Activated CD4-positive, alpha-beta memory T cell treated with anti-CD3 and anti-CD28 coated beads, Interleukin-2, amount 10 ng/mL, durations not matched to agents 7 days and 5 days (primary cell): ENCODE measurements around the gene KRT38. TPM values are rescaled to one million over a fixed set of nuclear protein-coding genes. Genes with fewer than 3 reads are reported as not detected.

Experiments used
- CTCF ChIA-PET: fragments of 350-600 bp; sonication (Branson Sonifier 250); formaldehyde crosslinking; loops from one replicate; lab custom pipeline; 2021; ENCODE audit warnings: antibody characterized with exemption, inconsistent platforms; lab: Charles Lee
- POLR2A ChIA-PET: fragments of 350-600 bp; sonication (Branson Sonifier 250); formaldehyde crosslinking; loops from one replicate; lab custom pipeline; 2021; ENCODE audit warnings: antibody characterized with exemption; lab: Charles Lee
- DNase-seq: peaks from one replicate; pipeline ENCODE4 v3.0.0-alpha.2; 2020
- H3K27ac Mint-ChIP-seq: one replicate; pipeline ENCODE4 v1.8.0; 2021; ENCODE audit warnings: mild to moderate bottlenecking, mixed read lengths
- H3K27me3 Mint-ChIP-seq: one replicate; pipeline ENCODE4 v1.8.0; 2021; ENCODE audit warnings: mixed read lengths
- H3K36me3 Mint-ChIP-seq: one replicate; pipeline ENCODE4 v1.8.0; 2021; ENCODE audit warnings: low read depth, mixed read lengths
- H3K4me1 Mint-ChIP-seq: one replicate; pipeline ENCODE4 v1.8.0; 2021; ENCODE audit warnings: mixed read lengths
- H3K4me3 Mint-ChIP-seq: one replicate; pipeline ENCODE4 v1.8.0; 2021; ENCODE audit warnings: mild to moderate bottlenecking, mixed read lengths
- H3K9me3 Mint-ChIP-seq: one replicate; pipeline ENCODE4 v1.8.0; 2021; ENCODE audit warnings: mixed read lengths
- total RNA-seq, 2 experiments: library from RNA; stranded (reverse); gene quantifications; one replicate each; pipeline ENCODE4 v1.2.3, GENCODE V29; 2021

KRT38 gene
- total RNA-seq, 2 experiments from 2014 or later: not detected

DNA sequence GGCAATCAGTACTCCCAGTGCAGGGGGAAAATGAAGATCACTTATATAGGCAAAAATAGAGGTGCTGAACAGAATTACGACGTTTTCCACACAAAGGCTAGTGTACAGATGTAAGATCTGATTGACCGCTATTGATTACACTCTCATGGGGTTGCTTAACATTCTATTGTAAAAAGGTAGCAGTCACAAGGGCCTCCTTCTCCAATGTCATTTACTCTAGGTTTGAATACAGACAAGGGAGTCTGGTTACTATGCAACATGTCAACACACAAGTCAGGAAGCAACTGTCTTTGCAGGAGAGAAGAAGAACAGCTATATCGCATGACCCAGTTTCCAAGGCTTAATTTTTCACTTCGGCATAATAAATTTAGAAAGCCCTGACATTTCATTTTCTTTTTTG lies 24.3 kb downstream of the KRT38 start:
- no peaks in the 10 kb centered on the region for H3K36me3 Mint-ChIP-seq
- H3K27ac Mint-ChIP-seq: no peak overlapping the region
- CTCF ChIA-PET: interaction anchor here (1.2 kb wide), 1 partner anchor 12 kb away, joined by 3 read pairs; no protein-coding TSS in a partner anchor
- H3K9me3 Mint-ChIP-seq: no peaks in the 10 kb centered on the region
- H3K4me3 Mint-ChIP-seq: no peak overlapping the region
- DNase-seq: no peak
- no peaks in the 10 kb centered on the region for H3K4me1 Mint-ChIP-seq
- no peaks in the 10 kb centered on the region for H3K27me3 Mint-ChIP-seq
- POLR2A ChIA-PET: no interaction called here

DNA sequence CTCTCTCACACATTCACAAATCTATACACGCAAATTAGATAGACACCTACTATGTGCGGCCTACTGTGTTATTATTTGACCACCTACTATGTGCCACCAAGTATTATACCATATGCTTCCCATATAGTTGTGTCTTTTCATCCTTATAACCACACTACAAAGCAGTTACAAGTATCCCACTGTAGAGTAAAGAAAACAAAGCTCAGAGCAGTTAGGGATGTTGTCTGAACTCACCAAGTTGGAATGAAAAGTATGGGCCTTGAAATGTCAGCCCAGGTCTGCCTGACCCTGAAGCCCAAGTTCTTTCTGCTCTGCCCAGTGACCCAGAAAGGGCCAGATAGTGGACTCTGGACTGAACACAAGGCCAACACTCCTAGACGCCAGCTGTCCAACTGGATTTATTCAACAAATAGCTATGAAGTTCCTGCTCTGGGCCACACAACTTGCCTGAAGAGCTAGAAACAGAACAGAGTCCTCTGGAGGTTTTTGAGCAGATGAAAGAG lies 24.9 kb downstream of the KRT38 start:
- Mint-ChIP-seq H3K27me3 (no peaks in the 10 kb centered on the region), H3K27ac (no peak overlapping the region), H3K36me3 (no peaks in the 10 kb centered on the region), H3K9me3 (no peaks in the 10 kb centered on the region), H3K4me1 (no peaks in the 10 kb centered on the region), H3K4me3 (no peak overlapping the region)
- DNase-seq: no peak
- ChIA-PET CTCF (interaction anchor here (1.2 kb wide), 1 partner anchor 11 kb away, joined by 3 read pairs; no protein-coding TSS in a partner anchor), POLR2A (no interaction called here)

DNA sequence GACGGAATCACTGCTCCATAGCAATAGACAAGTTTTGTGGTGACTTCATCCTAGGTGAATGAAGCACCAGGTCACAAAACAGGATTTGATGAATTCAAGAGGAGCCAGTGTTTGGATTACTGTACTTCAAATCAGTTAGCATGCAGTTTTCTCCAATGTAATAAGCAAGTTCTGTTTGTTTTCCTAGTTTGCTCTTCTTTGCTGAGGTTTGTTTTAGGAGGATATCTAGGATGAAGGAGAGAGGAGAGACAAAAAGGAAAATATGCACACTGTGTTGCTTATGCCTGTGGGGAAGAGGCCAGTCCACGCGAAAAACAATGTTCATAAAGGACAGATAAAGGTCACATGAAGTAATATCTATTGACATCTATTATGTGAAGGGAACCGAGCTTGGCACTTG lies 25.4 kb downstream of the KRT38 start:
- Mint-ChIP-seq H3K36me3 (no peaks in the 10 kb centered on the region), H3K27ac (no peak overlapping the region), H3K9me3 (no peaks in the 10 kb centered on the region), H3K27me3 (no peaks in the 10 kb centered on the region), H3K4me1 (no peaks in the 10 kb centered on the region), H3K4me3 (no peak overlapping the region)
- POLR2A ChIA-PET: no interaction called here
- DNase-seq: no peak
- CTCF ChIA-PET: interaction anchor here (1.2 kb wide), 1 partner anchor 11 kb away, joined by 3 read pairs; no protein-coding TSS in a partner anchor

DNA sequence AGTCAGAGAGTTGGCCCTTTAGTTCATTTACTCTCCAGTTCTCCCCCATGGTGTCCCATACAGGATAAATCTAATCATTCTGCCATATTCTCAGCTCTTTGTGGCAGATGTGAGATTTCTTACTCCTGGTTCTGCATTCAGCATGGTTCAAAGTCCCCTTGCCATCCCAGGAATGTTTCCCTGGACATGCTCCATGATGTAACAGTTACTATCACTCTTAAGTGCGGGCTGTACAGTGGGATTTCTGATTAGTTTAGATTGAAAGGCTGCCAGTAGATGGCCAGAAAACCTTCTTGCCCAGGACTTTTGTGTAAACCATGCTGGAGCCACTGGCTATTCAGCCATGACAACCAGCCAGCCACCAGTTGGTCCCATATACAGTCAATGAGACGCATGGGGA lies 26.8 kb downstream of the KRT38 start:
- Mint-ChIP-seq H3K27ac (no peak overlapping the region), H3K36me3 (no peaks in the 10 kb centered on the region), H3K4me3 (no peak overlapping the region), H3K9me3 (no peaks in the 10 kb centered on the region), H3K27me3 (no peaks in the 10 kb centered on the region), H3K4me1 (peaks cover 3% of the 10 kb centered on the region)
- ChIA-PET CTCF (no interaction called here), POLR2A (interaction anchor here (1.1 kb wide), 1 partner anchor 10 kb away, joined by 4 read pairs; no protein-coding TSS in a partner anchor)
- DNase-seq: no peak

DNA sequence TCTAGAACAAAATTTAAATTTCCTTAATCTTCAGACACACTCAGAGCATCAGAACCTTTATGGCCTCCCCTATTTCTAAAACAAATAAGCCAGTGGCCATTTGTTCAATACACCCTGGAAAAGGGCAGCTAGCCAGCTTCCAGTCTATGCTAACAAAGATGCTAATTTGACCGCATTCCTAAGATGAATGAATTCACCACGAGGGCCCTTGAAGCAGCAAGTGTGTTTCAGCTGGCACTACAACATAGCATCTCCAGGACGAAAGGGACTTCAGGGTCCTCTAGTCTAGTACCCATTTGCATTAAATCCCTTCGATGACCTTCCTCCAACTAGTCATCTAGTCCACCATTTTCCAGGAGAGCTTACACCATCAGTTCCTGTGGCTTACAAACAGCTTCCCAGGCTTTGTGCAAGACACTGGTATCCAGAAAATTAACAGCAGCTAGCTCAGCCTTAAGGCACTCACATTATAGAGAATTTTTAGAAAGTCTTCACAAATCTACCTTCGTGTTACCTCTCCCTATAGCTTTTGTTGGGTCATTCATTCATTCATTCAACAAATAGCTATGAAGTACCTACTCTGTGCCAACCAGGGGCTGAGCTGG lies 27.3 kb downstream of the KRT38 start:
- H3K4me1 Mint-ChIP-seq: peaks cover 6% of the 10 kb centered on the region
- no peak for DNase-seq
- ChIA-PET CTCF (no interaction called here), POLR2A (interaction anchor here (1.1 kb wide), 1 partner anchor 10 kb away, joined by 4 read pairs; no protein-coding TSS in a partner anchor)
- no peaks in the 10 kb centered on the region for H3K9me3 Mint-ChIP-seq
- no peak overlapping the region for H3K27ac Mint-ChIP-seq
- no peaks in the 10 kb centered on the region for H3K27me3 Mint-ChIP-seq
- no peaks in the 10 kb centered on the region for H3K36me3 Mint-ChIP-seq
- H3K4me3 Mint-ChIP-seq: no peak overlapping the region

DNA sequence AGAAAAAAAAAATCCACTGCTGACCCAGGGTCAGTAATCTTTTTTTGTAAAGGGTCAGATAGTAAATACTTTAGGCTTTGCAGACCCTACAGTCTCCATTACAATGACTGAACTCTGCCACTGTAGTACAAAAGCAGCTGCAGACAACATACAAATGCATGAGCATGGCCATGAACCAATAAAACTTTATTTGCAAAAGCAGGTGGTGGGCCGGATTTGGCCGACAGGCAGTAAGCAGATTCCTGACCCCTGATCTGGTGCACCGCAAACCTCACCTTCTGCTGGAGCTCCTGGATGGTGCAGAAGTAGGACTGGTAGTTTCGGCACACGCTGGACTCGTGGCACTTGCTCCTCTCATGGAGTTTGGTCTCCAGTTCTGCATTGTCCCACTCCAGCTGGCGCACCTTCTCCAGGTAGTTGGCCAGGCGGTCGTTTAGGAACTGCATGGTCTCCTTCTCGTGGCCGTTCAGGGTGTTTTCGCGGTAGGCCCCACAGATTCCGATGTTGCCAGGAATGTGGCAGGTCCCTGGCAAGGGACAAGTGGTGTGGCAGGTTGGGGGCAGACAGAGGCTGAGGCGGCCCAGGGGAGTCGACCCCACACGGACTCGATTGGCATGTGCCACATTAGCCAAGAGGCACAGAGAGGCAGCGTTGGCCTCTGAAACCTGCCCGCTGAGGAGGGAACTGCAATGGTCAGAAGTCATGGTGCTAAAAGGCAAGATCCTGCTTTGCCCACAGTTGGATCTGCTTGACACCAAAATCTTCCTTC lies 29.5 kb downstream of the KRT38 start:
- H3K27me3 Mint-ChIP-seq: no peaks in the 10 kb centered on the region

DNA sequence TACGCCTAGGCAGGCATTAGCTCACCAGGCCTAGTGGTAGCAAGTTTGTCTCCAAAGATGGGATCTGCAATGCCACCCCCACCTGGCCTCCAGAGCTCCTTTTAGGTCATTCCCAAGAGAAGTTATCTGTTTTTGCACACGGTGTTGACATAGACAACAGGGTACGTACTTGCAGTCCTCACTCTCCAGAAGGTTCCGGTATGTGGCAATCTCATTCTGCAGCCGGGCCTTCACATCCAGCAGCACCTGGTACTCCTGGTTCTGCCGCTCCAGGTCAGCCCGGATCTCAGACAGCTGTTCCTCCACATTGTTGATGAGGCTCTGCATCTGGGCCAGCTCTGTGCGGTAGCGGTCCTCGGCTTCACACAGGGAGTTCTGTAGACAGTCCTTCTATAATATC lies 33.6 kb downstream of the KRT38 start:
- Mint-ChIP-seq H3K27ac (no peak overlapping the region), H3K27me3 (no peaks in the 10 kb centered on the region), H3K4me1 (peaks cover 36% of the 10 kb centered on the region), H3K4me3 (no peak overlapping the region), H3K36me3 (no peaks in the 10 kb centered on the region), H3K9me3 (no peaks in the 10 kb centered on the region)
- no peak for DNase-seq
- ChIA-PET POLR2A (no interaction called here), CTCF (interaction anchor here (0.8 kb wide), 1 partner anchor 86 kb away, joined by 3 read pairs; no protein-coding TSS in a partner anchor)

More for the DNA sequence above, 29.5 kb downstream of the KRT38 start:
- ChIA-PET POLR2A (no interaction called here), CTCF (interaction anchor here (1.1 kb wide), 1 partner anchor 254 kb away, joined by 3 read pairs; no protein-coding TSS in a partner anchor)
- Mint-ChIP-seq H3K9me3 (no peaks in the 10 kb centered on the region), H3K36me3 (no peaks in the 10 kb centered on the region), H3K27ac (no peak overlapping the region), H3K4me1 (peaks cover 6% of the 10 kb centered on the region), H3K4me3 (no peak overlapping the region)
- no peak for DNase-seq

DNA sequence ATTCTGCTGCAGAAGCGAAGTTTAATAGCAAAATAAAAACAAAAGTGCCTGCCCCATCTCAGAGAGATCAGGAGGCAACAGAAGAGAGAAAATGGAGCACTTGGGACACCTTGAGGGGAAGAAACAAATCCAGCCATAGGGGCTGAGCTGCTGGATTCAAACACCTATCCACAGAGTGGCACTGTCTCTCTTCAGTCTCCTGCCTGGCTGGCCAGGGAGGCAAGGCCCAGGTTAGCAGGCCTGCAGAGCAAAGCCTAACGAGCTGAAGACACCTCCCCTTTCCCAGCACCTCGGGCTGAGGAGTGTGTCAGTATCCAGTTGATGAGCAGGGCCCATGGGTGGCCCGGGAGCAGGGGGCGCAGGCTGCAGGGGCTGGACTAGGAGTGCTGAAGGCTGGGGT lies 34.6 kb downstream of the KRT38 start:
- H3K4me1 Mint-ChIP-seq: peaks cover 41% of the 10 kb centered on the region
- DNase-seq: no peak
- H3K4me3 Mint-ChIP-seq: no peak overlapping the region
- no peak overlapping the region for H3K27ac Mint-ChIP-seq
- H3K36me3 Mint-ChIP-seq: no peaks in the 10 kb centered on the region
- no peaks in the 10 kb centered on the region for H3K9me3 Mint-ChIP-seq
- POLR2A ChIA-PET: no interaction called here
- CTCF ChIA-PET: interaction anchor here (0.9 kb wide), 1 partner anchor 256 kb away, joined by 3 read pairs; no protein-coding TSS in a partner anchor
- no peaks in the 10 kb centered on the region for H3K27me3 Mint-ChIP-seq

DNA sequence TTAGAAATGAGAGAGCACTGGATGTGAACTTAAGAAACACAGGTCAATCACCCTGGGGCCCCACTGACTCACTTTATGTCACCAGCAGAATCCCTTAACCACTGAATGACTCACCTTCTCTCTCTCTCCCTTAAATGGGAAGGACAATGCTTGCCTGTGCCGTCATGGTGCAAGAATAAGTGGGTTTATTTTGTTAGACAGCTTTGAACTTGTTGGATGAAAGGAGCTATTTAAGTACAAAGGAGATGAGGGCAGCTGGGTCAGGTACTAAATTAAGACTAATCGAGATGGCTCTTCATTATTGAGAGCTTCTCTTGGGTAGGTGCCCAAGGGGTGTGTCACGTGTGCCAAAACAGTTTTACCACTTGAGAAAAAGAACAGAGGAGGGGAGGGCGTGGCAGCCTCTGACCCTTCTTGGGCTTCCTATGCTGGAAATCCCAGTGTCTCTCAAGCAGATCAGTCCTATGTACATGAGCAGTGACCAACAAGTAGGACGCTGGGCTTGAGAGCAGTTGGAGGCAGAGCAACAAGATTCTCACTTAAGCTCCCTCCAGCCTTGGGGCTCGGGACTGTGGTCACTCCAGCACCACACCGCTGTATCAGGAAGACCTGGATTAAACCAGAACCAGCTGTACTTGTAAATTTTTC lies 36.6 kb downstream of the KRT38 start:
- peaks cover 43% of the 10 kb centered on the region for H3K4me1 Mint-ChIP-seq
- ChIA-PET CTCF (interaction anchor here (1.0 to 1.4 kb wide), 5 partner anchors 12 to 259 kb away, joined by 3 to 4 read pairs (median 4); no protein-coding TSS in a partner anchor), POLR2A (interaction anchor here (0.9 to 1.8 kb wide), 4 partner anchors 10 to 285 kb away, joined by 3 to 5 read pairs (median 4); partner anchors contain the start of gene EIF1)

DNA sequence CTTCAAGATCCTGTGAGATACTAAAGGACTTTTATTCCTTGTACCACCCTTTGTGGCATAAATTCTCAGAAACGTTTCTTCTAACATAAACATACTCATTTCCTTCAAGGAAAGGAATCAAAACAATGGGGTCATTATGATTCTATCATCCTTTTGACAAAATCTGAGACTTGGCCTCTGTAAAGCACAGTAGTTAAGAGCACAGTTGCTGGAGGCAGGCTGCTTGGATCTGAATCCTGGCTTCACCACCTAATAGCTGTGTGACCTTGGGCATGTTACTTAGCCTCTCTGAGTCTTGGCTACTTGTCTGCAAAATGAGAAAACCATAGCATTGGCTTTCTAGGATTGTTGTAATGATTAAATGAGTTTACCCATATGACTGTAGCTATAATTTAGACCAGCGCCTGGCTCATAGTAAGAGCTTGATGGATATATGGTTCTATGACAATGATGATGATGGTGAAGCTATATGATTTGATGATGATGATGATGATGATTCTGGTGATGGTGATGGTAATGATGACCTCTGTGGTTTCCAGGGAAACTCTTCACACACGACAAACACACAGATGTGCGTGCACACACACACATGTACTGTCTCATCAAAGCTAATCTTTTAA lies 37.3 kb downstream of the KRT38 start:
- H3K27ac Mint-ChIP-seq: peak overlapping the region; percentile 71
- ChIA-PET CTCF (interaction anchor here (1.0 to 1.4 kb wide), 4 partner anchors 14 to 259 kb away, joined by 3 to 4 read pairs (median 4); no protein-coding TSS in a partner anchor), POLR2A (interaction anchor here (0.9 to 1.8 kb wide), 4 partner anchors 10 to 285 kb away, joined by 3 to 5 read pairs (median 4); partner anchors contain the start of gene EIF1)
- H3K4me3 Mint-ChIP-seq: no peak overlapping the region
- H3K36me3 Mint-ChIP-seq: no peaks in the 10 kb centered on the region
- H3K9me3 Mint-ChIP-seq: no peaks in the 10 kb centered on the region
- H3K4me1 Mint-ChIP-seq: peaks cover 39% of the 10 kb centered on the region
- no peak for DNase-seq
- no peaks in the 10 kb centered on the region for H3K27me3 Mint-ChIP-seq

More for the DNA sequence above, 36.6 kb downstream of the KRT38 start:
- Mint-ChIP-seq H3K27ac (peak overlapping the region; percentile 71), H3K27me3 (no peaks in the 10 kb centered on the region), H3K36me3 (no peaks in the 10 kb centered on the region), H3K9me3 (no peaks in the 10 kb centered on the region), H3K4me3 (no peak overlapping the region)
- peak; percentile 59 for DNase-seq

DNA sequence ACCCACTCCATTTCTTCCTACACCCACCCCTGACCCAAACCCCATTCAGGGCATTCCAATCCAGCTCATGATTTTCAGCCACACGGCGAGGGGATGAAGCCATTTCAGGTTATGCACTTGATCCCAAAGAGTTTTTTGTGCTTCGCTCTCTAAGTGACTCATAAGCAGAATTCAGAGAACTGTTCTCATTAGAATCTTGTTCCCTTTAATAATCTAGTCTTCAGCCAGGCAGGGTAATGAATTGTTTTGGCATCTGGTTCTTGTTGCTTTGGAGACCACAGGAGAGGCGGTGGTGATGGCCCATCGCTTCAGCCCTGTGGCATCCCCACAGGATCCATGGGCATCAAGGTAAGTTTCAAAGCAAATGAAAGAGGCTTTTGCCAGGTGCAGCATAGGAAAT lies 38.6 kb downstream of the KRT38 start:
- no peak overlapping the region for H3K4me3 Mint-ChIP-seq
- no peaks in the 10 kb centered on the region for H3K36me3 Mint-ChIP-seq
- peak overlapping the region; percentile 71 for H3K27ac Mint-ChIP-seq
- CTCF ChIA-PET: no interaction called here
- POLR2A ChIA-PET: no interaction called here
- peaks cover 39% of the 10 kb centered on the region for H3K4me1 Mint-ChIP-seq
- no peaks in the 10 kb centered on the region for H3K9me3 Mint-ChIP-seq
- no peaks in the 10 kb centered on the region for H3K27me3 Mint-ChIP-seq
- no peak for DNase-seq

DNA sequence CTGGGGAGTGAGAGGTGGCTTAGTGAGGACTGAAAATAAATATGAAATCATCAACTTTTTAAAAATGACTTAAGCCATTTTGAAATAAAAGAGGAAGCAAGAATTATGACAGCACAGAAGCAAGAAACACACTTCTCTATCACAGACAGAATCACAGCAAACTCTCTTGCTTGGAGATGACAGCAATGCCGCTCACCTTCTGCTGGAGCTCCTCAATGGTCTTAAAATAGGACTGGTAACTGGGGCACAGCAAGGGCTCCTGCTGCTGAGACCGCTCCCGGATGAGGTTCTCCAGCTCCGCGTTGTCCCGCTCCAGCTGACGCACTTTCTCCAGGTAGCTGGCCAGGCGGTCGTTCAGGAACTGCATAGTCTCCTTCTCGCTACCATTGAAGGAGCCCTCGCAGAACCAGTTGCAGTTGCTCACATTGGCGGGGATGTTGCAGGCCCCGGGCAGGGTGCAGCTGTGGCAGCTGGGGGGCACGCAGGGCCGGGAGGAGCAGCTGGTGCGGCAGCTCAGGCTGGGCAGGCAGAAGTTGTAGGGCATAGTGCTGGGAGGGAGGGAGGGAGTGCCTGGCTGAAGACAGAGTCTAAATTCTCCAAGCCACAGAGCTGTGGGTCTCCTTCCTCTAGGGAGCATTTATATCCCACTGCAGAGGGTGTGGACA lies 43.7 kb downstream of the KRT38 start, which contains the start of gene KRT31:
Gene KRT31, minus strand, starts transcription at position 613 of the 665 bp plus-strand sequence. Its CDS starts 69 bp downstream, at position 544.
- H3K27me3 Mint-ChIP-seq: peaks cover 2% of the 10 kb centered on the region
- peaks cover 7% of the 10 kb centered on the region for H3K4me1 Mint-ChIP-seq
- ChIA-PET CTCF (no interaction called here), POLR2A (no interaction called here)
- no peak within 1 kb of the TSS for H3K27ac Mint-ChIP-seq
- no peaks in the 10 kb centered on the region for H3K36me3 Mint-ChIP-seq
- DNase-seq: no peak
- H3K4me3 Mint-ChIP-seq: no peak within 1 kb of the TSS
- no peaks in the 10 kb centered on the region for H3K9me3 Mint-ChIP-seq
